GM12872 (cell line): ENCODE data around the gene PHOSPHO2.

Source experiments
- TF ChIP-seq, protein P1 (sequence below): IDR thresholded peaks from 3 replicates; pipeline ENCODE4 v1.5.1; 2011; ENCODE audit warnings: low read depth, mild to moderate bottlenecking, low read length, moderate library complexity; ENCODE audit not compliant: insufficient read depth

The PHOSPHO2 gene

DNA sequence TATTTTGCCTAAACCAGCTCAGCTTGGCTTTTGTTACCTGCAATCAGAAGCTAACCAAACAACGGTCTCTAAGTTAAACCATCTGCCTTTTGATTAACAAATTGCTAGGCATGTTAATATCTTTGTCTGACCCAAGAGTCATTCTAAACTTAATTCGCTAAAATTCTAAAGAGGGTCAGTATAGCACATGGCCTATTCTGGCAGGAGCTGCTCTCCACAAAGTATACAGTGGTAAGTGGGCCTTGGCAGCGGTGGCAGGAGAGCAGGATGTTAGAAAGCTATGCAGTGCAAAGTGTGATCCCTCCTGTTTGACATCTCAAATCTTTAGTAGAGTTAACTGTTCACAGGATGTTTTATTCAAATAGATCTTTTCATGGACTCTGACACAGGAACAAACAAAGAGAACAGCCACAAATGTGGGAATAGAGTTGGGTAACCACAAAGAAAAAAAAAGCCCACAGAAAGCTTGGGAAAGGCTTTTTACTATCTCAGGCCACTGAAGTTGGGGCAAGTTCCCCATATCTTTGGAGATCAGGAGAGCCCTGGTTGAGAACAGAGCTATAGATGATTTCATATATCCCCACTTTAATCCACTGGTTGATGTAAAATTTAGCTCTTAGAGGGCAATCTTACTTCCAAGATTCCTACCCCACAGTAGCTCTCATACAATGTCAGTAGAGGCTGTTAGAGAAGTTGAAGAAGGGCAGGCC, 10.7 kb upstream of the PHOSPHO2 start:
- TF ChIP-seq, protein P1, sequence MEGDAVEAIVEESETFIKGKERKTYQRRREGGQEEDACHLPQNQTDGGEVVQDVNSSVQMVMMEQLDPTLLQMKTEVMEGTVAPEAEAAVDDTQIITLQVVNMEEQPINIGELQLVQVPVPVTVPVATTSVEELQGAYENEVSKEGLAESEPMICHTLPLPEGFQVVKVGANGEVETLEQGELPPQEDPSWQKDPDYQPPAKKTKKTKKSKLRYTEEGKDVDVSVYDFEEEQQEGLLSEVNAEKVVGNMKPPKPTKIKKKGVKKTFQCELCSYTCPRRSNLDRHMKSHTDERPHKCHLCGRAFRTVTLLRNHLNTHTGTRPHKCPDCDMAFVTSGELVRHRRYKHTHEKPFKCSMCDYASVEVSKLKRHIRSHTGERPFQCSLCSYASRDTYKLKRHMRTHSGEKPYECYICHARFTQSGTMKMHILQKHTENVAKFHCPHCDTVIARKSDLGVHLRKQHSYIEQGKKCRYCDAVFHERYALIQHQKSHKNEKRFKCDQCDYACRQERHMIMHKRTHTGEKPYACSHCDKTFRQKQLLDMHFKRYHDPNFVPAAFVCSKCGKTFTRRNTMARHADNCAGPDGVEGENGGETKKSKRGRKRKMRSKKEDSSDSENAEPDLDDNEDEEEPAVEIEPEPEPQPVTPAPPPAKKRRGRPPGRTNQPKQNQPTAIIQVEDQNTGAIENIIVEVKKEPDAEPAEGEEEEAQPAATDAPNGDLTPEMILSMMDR = no peak

DNA sequence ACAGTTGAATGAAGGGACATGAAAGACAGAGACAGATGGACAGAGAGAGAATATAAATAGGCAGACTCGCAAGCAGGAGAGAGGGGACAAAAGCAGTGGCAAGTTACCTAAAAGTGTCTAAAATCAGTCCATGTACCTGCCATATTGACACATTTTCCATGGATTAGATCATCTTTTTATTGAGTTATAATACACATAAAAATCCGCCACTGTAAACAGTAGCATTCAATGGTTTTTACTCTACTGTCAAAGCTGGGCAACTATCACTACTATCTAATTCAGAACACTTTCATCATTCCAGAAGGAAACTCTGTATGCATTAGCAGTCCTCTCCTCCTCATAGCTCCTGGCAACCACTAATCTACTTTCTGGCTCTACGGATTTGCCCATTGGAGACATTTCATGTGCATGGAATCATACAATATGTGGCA, 10.1 kb upstream of the PHOSPHO2 start:
- TF ChIP-seq, protein P1 = no peak

GRCh38 chr2:169690958-169691357, 3.3 kb upstream of the PHOSPHO2 start:
- TF ChIP-seq, protein P1 = no peak

DNA sequence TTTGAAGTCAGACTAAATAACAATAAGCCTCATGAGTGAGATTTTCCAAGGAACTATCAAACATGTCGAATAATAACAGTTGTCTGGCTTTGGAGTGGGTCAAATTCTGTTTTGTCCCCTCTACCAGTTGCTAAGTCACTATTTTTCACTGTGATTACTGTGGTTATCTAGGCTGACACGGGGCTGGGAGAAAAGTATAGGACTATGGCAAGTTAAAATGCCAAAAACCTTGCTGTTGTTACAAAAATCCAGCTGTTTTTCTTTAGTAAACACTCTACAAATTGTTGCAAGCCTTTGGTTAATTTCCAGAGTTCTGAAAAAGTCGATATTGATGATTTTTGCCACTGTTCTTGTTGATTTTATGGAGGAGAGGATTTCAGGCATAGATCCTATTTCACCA, 1.6 kb upstream of the PHOSPHO2 start:
- TF ChIP-seq, protein P1 = no peak

- TF ChIP-seq, protein P1 = no peak
Measured at GRCh38 chr2:169693360-169693759, 909 bp upstream of the PHOSPHO2 start.

DNA sequence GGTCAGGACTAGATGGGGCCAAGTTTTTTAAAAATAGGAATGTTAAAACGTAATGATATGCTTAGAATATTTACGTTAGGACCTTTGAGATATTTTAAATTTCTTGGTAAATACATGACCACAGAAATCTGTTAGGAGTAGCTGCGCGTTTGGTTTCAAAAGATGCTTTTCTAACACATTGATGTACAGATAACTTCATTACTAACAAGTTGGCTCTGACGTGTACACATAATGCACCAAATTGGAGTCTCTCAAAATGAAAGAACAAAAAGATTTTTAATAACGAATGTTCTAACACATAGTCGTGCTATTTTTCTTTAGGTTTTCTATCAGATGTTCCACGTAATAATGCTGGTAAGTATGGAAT, 608 bp downstream of the PHOSPHO2 start:
- TF ChIP-seq, protein P1 = no peak

- TF ChIP-seq, protein P1 = no peak
Measured at GRCh38 chr2:169696381-169696780, 2.1 kb downstream of the PHOSPHO2 start.
